ENCODE results near the gene TMEM201. TPM values are rescaled to one million over a fixed set of nuclear protein-coding genes. Genes with fewer than 3 reads are reported as not detected.

TMEM201 gene
- total RNA-seq, 1 experiment from 2014 or later = 7.0 TPM

- DNase-seq (ENCODE audit: low read depth) = no peak
Measured at GRCh38 chr1:9653491-9654050, 64.9 kb downstream of the TMEM201 start.

- DNase-seq (ENCODE audit: low read depth) = no peak
Measured at GRCh38 chr1:9654051-9654833, 65.5 kb downstream of the TMEM201 start.

GRCh38 chr1:9654834-9655723, 66.4 kb downstream of the TMEM201 start:
- no peak for DNase-seq (ENCODE audit: low read depth)

- no peak for DNase-seq (ENCODE audit: low read depth)
Measured at GRCh38 chr1:9655836-9656235, 67.1 kb downstream of the TMEM201 start.

- no peak for DNase-seq (ENCODE audit: low read depth)
Measured at GRCh38 chr1:9657521-9658032, 68.9 kb downstream of the TMEM201 start.

GRCh38 chr1:9658199-9658598, 69.5 kb downstream of the TMEM201 start:
- DNase-seq (ENCODE audit: low read depth) = no peak

- peak; percentile 63 for DNase-seq (ENCODE audit: low read depth)
Measured at GRCh38 chr1:9659328-9659727, 70.6 kb downstream of the TMEM201 start.

GRCh38 chr1:9663257-9663656, 74.5 kb downstream of the TMEM201 start:
- no peak for DNase-seq (ENCODE audit: low read depth)

Other genes starting within 250 kb of the TMEM201 start
- 6.6 and 8.1 TPM in 2 replicates for gene SLC25A33, start 49.4 kb upstream of the TMEM201 start, total RNA-seq (2014; rRNA removed; shearing (Covaris generic))
- 16.1 and 16.7 TPM in 2 replicates for gene PIK3CD, start 62.8 kb downstream of the TMEM201 start, total RNA-seq (2014; rRNA removed; shearing (Covaris generic))
- 48.3 and 53.6 TPM in 2 replicates for gene CLSTN1, start 235.1 kb downstream of the TMEM201 start, total RNA-seq (2014; rRNA removed; shearing (Covaris generic))

Measured in RPMI7951 (cell line).